ENCODE data around the gene RABGEF1.
"Not testable (repeated sequence)": the region's sequence is repeated elsewhere in the genome, so short reads cannot be mapped to it uniquely, and the experiment has no call there.

Gene RABGEF1

GRCh38 chr7:66765322-66766025 is 24.9 kb downstream of the RABGEF1 start:
- DNase-seq (ENCODE audit: low spot score) = not testable (repeated sequence)

- DNase-seq (ENCODE audit: low spot score) = no peak
Measured at GRCh38 chr7:66766041-66766440, 25.5 kb downstream of the RABGEF1 start.

GRCh38 chr7:66767486-66767885 is 27.0 kb downstream of the RABGEF1 start:
- not testable (repeated sequence) for DNase-seq (ENCODE audit: low spot score)

GRCh38 chr7:66768865-66769832 is 28.6 kb downstream of the RABGEF1 start:
- no peak for DNase-seq (ENCODE audit: low spot score)

GRCh38 chr7:66769833-66770512 is 29.4 kb downstream of the RABGEF1 start:
- DNase-seq (ENCODE audit: low spot score) = no peak

GRCh38 chr7:66771795-66772194 is 31.3 kb downstream of the RABGEF1 start:
- DNase-seq (ENCODE audit: low spot score) = no peak

GRCh38 chr7:66773744-66774143 is 33.2 kb downstream of the RABGEF1 start:
- not testable (repeated sequence) for DNase-seq (ENCODE audit: low spot score)

- not testable (repeated sequence) for DNase-seq (ENCODE audit: low spot score)
Measured at GRCh38 chr7:66776383-66776782, 35.9 kb downstream of the RABGEF1 start.

- no peak for DNase-seq (ENCODE audit: low spot score)
Measured at GRCh38 chr7:66776800-66777442, 36.4 kb downstream of the RABGEF1 start.

- DNase-seq (ENCODE audit: low spot score) = peak; percentile 24
Measured at GRCh38 chr7:66778201-66778600, 37.7 kb downstream of the RABGEF1 start.

- peak; percentile 42 for DNase-seq (ENCODE audit: low spot score)
Measured at GRCh38 chr7:66779669-66780409, 39.3 kb downstream of the RABGEF1 start.

GRCh38 chr7:66781408-66782090 is 41.0 kb downstream of the RABGEF1 start:
- no peak for DNase-seq (ENCODE audit: low spot score)

- DNase-seq (ENCODE audit: low spot score) = not testable (repeated sequence)
Measured at GRCh38 chr7:66782875-66783274, 42.3 kb downstream of the RABGEF1 start.

GRCh38 chr7:66783887-66784595 is 43.5 kb downstream of the RABGEF1 start:
- not testable (repeated sequence) for DNase-seq (ENCODE audit: low spot score)

GRCh38 chr7:66790196-66790595 is 49.7 kb downstream of the RABGEF1 start:
- no peak for DNase-seq (ENCODE audit: low spot score)

- no peak for DNase-seq (ENCODE audit: low spot score)
Measured at GRCh38 chr7:66790725-66791124, 50.2 kb downstream of the RABGEF1 start.

GRCh38 chr7:66800591-66800990 is 60.1 kb downstream of the RABGEF1 start:
- DNase-seq (ENCODE audit: low spot score) = peak; percentile 13

GRCh38 chr7:66804001-66804400 is 63.5 kb downstream of the RABGEF1 start:
- DNase-seq (ENCODE audit: low spot score) = no peak

- DNase-seq (ENCODE audit: low spot score) = no peak
Measured at GRCh38 chr7:66807736-66808135, 67.2 kb downstream of the RABGEF1 start.

- no peak for DNase-seq (ENCODE audit: low spot score)
Measured at GRCh38 chr7:66810716-66811115, 70.2 kb downstream of the RABGEF1 start.

Data from kidney tubule cell (primary cell).